Endothelial cell of umbilical vein (primary cell): Measurements from ENCODE around the gene XXYLT1. TPM values are rescaled to one million over a fixed set of nuclear protein-coding genes. Genes with fewer than 3 reads are reported as not detected.

Experiments used
- BruUV-seq: library from RNA; stranded (reverse); fragments of 400-500 nt; replicated peaks from 2 replicates; lab custom pipeline; 2021; lab: Mats Ljungman, UMichigan
- CTCF ChIA-PET: fragments of 300-600, 350-600 bp; sonication (Branson Sonifier 250); formaldehyde crosslinking; loops from one replicate; lab custom pipeline; 2021; ENCODE audit warnings: antibody characterized with exemption, inconsistent platforms; lab: Charles Lee
- POLR2A ChIA-PET: fragments of 300-600, 350-600 bp; sonication (Branson Sonifier 250); formaldehyde crosslinking; loops from one replicate; lab custom pipeline; 2021; ENCODE audit warnings: antibody characterized with exemption, inconsistent platforms; lab: Charles Lee
- DNase-seq: peaks from one replicate; pipeline ENCODE4 v3.0.0-alpha.2; 2011; ENCODE audit warnings: low read depth, low spot score
- FAIRE-seq: peaks from 2 replicates; lab custom pipeline; 2011; peaks lifted over from hg19 to GRCh38; lab: Jason Lieb, UNC
- H2AFZ ChIP-seq: 2 replicates; pipeline ENCODE4 v1.6.0; 2012; ENCODE audit warnings: low read depth, low read length, control low read depth, inconsistent platforms
- H3K27ac ChIP-seq: 2 replicates; pipeline ENCODE4 v1.5.1; 2011; ENCODE audit warnings: low read depth, mild to moderate bottlenecking, control low read depth, low read length, moderate library complexity; ENCODE audit not compliant: insufficient read depth
- H3K27me3 ChIP-seq, 2 experiments: 2 replicates each; pipeline versions ENCODE4 v1.6.0 to v1.6.1; 2011; ENCODE audit warnings: low read length in 2 of 2, mixed read lengths in 1 of 2; ENCODE audit not compliant: control insufficient read depth in 2 of 2, insufficient read depth in 2 of 2
- H3K36me3 ChIP-seq, 2 experiments: 2 replicates in 1 of 2; 3 replicates in 1 of 2; pipeline ENCODE4 v1.5.1; 2011; ENCODE audit warnings: low read length in 2 of 2, mild to moderate bottlenecking in 1 of 2, moderate library complexity in 1 of 2; ENCODE audit not compliant: control insufficient read depth in 2 of 2, insufficient read depth in 2 of 2; ENCODE audit errors: extremely low read depth in 1 of 2
- H3K4me1 ChIP-seq: 3 replicates; pipeline ENCODE4 v1.5.1; 2011; ENCODE audit warnings: mild to moderate bottlenecking, low read length; ENCODE audit not compliant: control insufficient read depth, insufficient read depth; ENCODE audit errors: extremely low read depth
- H3K4me2 ChIP-seq: 2 replicates; pipeline ENCODE4 v1.6.1; 2011; ENCODE audit warnings: low read length, control low read depth, mixed read lengths; ENCODE audit not compliant: insufficient read depth
- H3K4me3 ChIP-seq, 3 experiments: fragments of 200-600 bp in 1 of 3; sonication (generic), shearing (Covaris generic) in 1 of 3; replicated peaks in 1 of 3; 2 replicates each; pipeline ENCODE4 v1.5.1; 2011 to 2016; ENCODE audit warnings: control low read depth in 3 of 3, low read length in 3 of 3, mild to moderate bottlenecking in 2 of 3, inconsistent platforms in 1 of 3, low read depth in 1 of 3, moderate library complexity in 1 of 3; ENCODE audit not compliant: insufficient read depth in 1 of 3
- H3K79me2 ChIP-seq: 2 replicates; pipeline ENCODE4 v1.6.0; 2012; ENCODE audit warnings: low read length, inconsistent platforms; ENCODE audit not compliant: control insufficient read depth, insufficient read depth
- H3K9ac ChIP-seq: replicated peaks from 2 replicates; pipeline ENCODE3; 2011; ENCODE audit warnings: low read length, control low read depth; ENCODE audit not compliant: insufficient read depth; ENCODE audit errors: extremely low read depth
- H3K9me1 ChIP-seq: replicated peaks from 3 replicates; pipeline ENCODE4 v1.6.0; 2011; ENCODE audit warnings: mild to moderate bottlenecking, low read length; ENCODE audit not compliant: control insufficient read depth, insufficient read depth; ENCODE audit errors: extremely low read depth
- H3K9me3 ChIP-seq: replicated peaks from 2 replicates; pipeline ENCODE4 v1.5.1; 2012; ENCODE audit warnings: low read length, inconsistent platforms; ENCODE audit not compliant: control insufficient read depth, insufficient read depth
- H4K20me1 ChIP-seq: replicated peaks from 2 replicates; pipeline ENCODE3; 2011; ENCODE audit warnings: mild to moderate bottlenecking, low read length; ENCODE audit not compliant: control insufficient read depth, insufficient read depth; ENCODE audit errors: extremely low read depth
- EZH2 ChIP-seq: IDR thresholded peaks from 2 replicates; pipeline ENCODE4 v1.6.1; 2012; ENCODE audit warnings: borderline replicate concordance, low read depth, mild to moderate bottlenecking, moderate library complexity, low read length, inconsistent platforms; ENCODE audit not compliant: severe bottlenecking
- FOS ChIP-seq: IDR thresholded peaks from 2 replicates; pipeline ENCODE4 v1.6.1; 2011; ENCODE audit warnings: mild to moderate bottlenecking, low read length, moderate library complexity, borderline replicate concordance; ENCODE audit not compliant: insufficient read depth
- GATA2 ChIP-seq: IDR thresholded peaks from 2 replicates; pipeline ENCODE4 v1.7.0; 2011; ENCODE audit warnings: low read depth, mild to moderate bottlenecking, moderate library complexity, mixed read lengths, low read length; ENCODE audit not compliant: insufficient read length, insufficient read depth
- JUN ChIP-seq: IDR thresholded peaks from 2 replicates; pipeline ENCODE4 v1.6.1; 2011; ENCODE audit warnings: borderline replicate concordance, low read depth; ENCODE audit not compliant: insufficient read length, insufficient read depth
- MYC ChIP-seq: IDR thresholded peaks from one replicate; pipeline ENCODE4 v1.6.1; 2011; ENCODE audit warnings: mild to moderate bottlenecking, low read depth, low read length
- POLR2A ChIP-seq: IDR thresholded peaks from 2 replicates; pipeline ENCODE4 v1.6.1; 2012; ENCODE audit warnings: low read depth, mild to moderate bottlenecking, control low read depth, low read length
- POLR2AphosphoS5 ChIP-seq: IDR thresholded peaks from 2 replicates; pipeline ENCODE4 v1.6.1; 2012; ENCODE audit warnings: low read depth, mild to moderate bottlenecking, control low read depth, low read length, moderate library complexity; ENCODE audit not compliant: insufficient read depth
- dilution Hi-C: fragments of 300-500 bp; cut with MboI; formaldehyde crosslinking; loops from one replicate; pipeline ENCODE4 v1.15.0; 2019; ENCODE audit warnings: low sequenced_read_pairs; ENCODE audit not compliant: extremely low pct_ligation_motif_present
- intact Hi-C: fragments of 100-400 bp; cut with micrococcal nuclease; formaldehyde crosslinking; loops from one replicate; pipeline ENCODE4 v1.10.0; 2022
- polyA plus RNA-seq, 4 experiments: library from polyadenylated mRNA; depleted of rRNA in 3 of 4; stranded (reverse) in 3 of 4; unstranded in 1 of 4; fragments of >200 nt; gene quantifications; 2 replicates each; pipeline versions ENCODE4 v1.2.1 to v1.2.3, GENCODE V29; 2011 to 2012; ENCODE audit warnings: missing spikeins in 1 of 4
- total RNA-seq: library from RNA; stranded (reverse); gene quantifications from 2 replicates; pipeline ENCODE4 v1.2.3, GENCODE V29; 2021
- TF ChIP-seq, protein P1 (sequence below), 2 donors: IDR thresholded peaks; 1 replicate in 1 of 2; 2 replicates in 1 of 2; pipeline ENCODE4 v1.5.1; 2011; ENCODE audit warnings: low read length in 2 of 2, mild to moderate bottlenecking in 2 of 2, moderate library complexity in 2 of 2, control low read depth in 1 of 2, inconsistent platforms in 1 of 2, low read depth in 1 of 2; ENCODE audit not compliant: insufficient read depth in 1 of 2; ENCODE audit errors: extremely low read depth in 1 of 2
- TF ChIP-seq, protein P2 (sequence below): IDR thresholded peaks from 2 replicates; pipeline ENCODE4 v1.6.1; 2011; ENCODE audit not compliant: insufficient read depth, insufficient read length

XXYLT1 gene
- total and polyA plus RNA-seq, 2 donors (not counting 3 experiments of a cell fraction or from before 2014, with no cell fraction given), result 54.4 to 78.1 TPM

DNA sequence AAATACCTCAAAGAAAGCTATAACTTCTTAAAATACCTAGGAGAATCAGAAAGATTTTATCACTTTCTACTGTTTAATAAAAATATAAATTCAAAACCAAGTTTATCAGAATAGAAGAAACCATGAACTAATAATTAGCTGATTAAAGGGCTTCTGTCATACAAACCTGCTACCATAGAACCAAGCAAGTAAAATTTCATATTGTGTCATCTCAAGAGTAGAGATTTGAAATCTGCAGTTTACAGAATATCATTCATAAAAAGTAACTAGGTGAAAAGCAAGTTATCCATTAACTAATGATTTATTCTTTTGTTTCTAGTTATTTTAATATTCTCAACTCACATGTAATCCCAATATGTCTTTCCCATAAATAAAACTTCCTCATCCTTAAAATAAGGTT is 36.8 kb upstream of the XXYLT1 start:
- H3K36me3 ChIP-seq, result peaks cover 0 to 3% of the 10 kb centered on the region in 2 experiments
- no peaks in the 10 kb centered on the region for H3K9me3 ChIP-seq
- no peak overlapping the region for H3K4me2 ChIP-seq
- H3K4me1 ChIP-seq, result peaks cover 8% of the 10 kb centered on the region
- no peaks in the 10 kb centered on the region for H3K9me1 ChIP-seq
- POLR2A ChIA-PET, result interaction anchor here (0.6 kb wide), 1 partner anchor 15 kb away, joined by 3 read pairs; no protein-coding TSS in a partner anchor
- H3K27ac ChIP-seq, result no peak overlapping the region
- intact Hi-C loops (no loop called here), dilution Hi-C loops (no loop called here)
- H3K9ac ChIP-seq, result no peak overlapping the region
- BruUV-seq, result no TSS peak
- DNase-seq (no peak), FAIRE-seq (no peak)
- H4K20me1 ChIP-seq, result no peaks in the 10 kb centered on the region
- TF ChIP-seq FOS (no peak), POLR2A (no peak), POLR2AphosphoS5 (no peak)
- TF ChIP-seq, protein P1, sequence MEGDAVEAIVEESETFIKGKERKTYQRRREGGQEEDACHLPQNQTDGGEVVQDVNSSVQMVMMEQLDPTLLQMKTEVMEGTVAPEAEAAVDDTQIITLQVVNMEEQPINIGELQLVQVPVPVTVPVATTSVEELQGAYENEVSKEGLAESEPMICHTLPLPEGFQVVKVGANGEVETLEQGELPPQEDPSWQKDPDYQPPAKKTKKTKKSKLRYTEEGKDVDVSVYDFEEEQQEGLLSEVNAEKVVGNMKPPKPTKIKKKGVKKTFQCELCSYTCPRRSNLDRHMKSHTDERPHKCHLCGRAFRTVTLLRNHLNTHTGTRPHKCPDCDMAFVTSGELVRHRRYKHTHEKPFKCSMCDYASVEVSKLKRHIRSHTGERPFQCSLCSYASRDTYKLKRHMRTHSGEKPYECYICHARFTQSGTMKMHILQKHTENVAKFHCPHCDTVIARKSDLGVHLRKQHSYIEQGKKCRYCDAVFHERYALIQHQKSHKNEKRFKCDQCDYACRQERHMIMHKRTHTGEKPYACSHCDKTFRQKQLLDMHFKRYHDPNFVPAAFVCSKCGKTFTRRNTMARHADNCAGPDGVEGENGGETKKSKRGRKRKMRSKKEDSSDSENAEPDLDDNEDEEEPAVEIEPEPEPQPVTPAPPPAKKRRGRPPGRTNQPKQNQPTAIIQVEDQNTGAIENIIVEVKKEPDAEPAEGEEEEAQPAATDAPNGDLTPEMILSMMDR (IDR thresholded peaks at IDR 0.05; ENCODE audit: extremely low read depth in 1 of 2, insufficient read depth in 1 of 2, low read depth in 1 of 2, low read length in 2 of 2), result no peak
- CTCF ChIA-PET, result interaction anchor here (0.5 to 0.9 kb wide), 3 partner anchors 13 to 153 kb away, joined by 3 to 5 read pairs (median 3); partner anchors contain the start of gene XXYLT1
- H2AFZ ChIP-seq, result no peak overlapping the region
- H3K79me2 ChIP-seq, result no peaks in the 10 kb centered on the region
- H3K27me3 ChIP-seq, result no peaks in the 10 kb centered on the region
- no peak overlapping the region for H3K4me3 ChIP-seq

DNA sequence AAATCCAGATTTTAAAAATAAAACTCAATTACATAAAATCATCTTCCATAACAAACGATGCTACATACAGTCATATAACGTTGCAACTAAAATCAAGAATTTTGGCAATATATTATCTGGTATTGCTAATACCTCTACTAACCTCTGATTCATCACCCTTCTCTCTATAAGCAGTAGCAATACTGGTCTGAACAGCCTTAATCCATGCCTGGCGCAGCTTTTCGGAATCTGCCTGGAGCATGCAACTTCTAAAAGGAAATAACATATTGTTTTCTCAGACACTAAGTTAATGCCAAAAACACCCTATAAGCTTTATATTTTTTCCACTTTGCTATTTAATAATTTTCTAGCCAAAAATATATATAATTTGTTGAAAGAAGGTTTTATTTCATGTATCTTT is 35.4 kb upstream of the XXYLT1 start:
- Histone ChIP-seq H3K4me3 (no peak overlapping the region), H3K9me3 (no peaks in the 10 kb centered on the region), H3K4me1 (peaks cover 4% of the 10 kb centered on the region), H3K9me1 (no peaks in the 10 kb centered on the region), H2AFZ (no peak overlapping the region), H4K20me1 (no peaks in the 10 kb centered on the region), H3K27me3 (no peaks in the 10 kb centered on the region), H3K4me2 (no peak overlapping the region), H3K36me3 (peaks cover 0 to 3% of the 10 kb centered on the region in 2 experiments), H3K79me2 (no peaks in the 10 kb centered on the region), H3K27ac (no peak overlapping the region), H3K9ac (no peak overlapping the region)
- TF ChIP-seq, protein P2, sequence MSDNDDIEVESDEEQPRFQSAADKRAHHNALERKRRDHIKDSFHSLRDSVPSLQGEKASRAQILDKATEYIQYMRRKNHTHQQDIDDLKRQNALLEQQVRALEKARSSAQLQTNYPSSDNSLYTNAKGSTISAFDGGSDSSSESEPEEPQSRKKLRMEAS, result no peak
- TF ChIP-seq EZH2, result no peak
- TF ChIP-seq POLR2A, result no peak
- TF ChIP-seq MYC, result no peak
- no peak for TF ChIP-seq FOS
- no peak for TF ChIP-seq POLR2AphosphoS5
- TF ChIP-seq, protein P1 (IDR thresholded peaks at IDR 0.05; ENCODE audit: extremely low read depth in 1 of 2, insufficient read depth in 1 of 2, low read depth in 1 of 2, low read length in 2 of 2), result no peak
- TF ChIP-seq JUN, result no peak
- TF ChIP-seq GATA2, result no peak
- FAIRE-seq (no peak), DNase-seq (no peak)
- BruUV-seq, result no TSS peak
- dilution Hi-C loops (no loop called here), intact Hi-C loops (no loop called here)
- ChIA-PET CTCF (interaction anchor here (1.1 kb wide), 1 partner anchor 12 kb away, joined by 3 read pairs; no protein-coding TSS in a partner anchor), POLR2A (no interaction called here)
